ENCODE data around the gene RIC3. TPM values are rescaled to one million over a fixed set of nuclear protein-coding genes. Genes with fewer than 3 reads are reported as not detected.

RIC3 gene
- total RNA-seq, 2 donors from 2014 or later: 17.2 to 17.8 TPM

GRCh38 chr11:8097468-8097867, 71.4 kb downstream of the RIC3 start:
- no peak for DNase-seq

GRCh38 chr11:8097062-8097461, 71.8 kb downstream of the RIC3 start:
- no peaks in the 10 kb centered on the region for H3K4me1 Mint-ChIP-seq (ENCODE audit: low read depth)
- H3K27me3 Mint-ChIP-seq (ENCODE audit: low read depth): no peaks in the 10 kb centered on the region
- no peak for ATAC-seq (replicated peaks in 1 of 2)
- H3K4me3 Mint-ChIP-seq: no peak overlapping the region
- H3K27ac Mint-ChIP-seq: no peak overlapping the region
- H3K36me3 Mint-ChIP-seq (ENCODE audit: insufficient read depth in 2 of 2): no peaks in the 10 kb centered on the region
- no peak for DNase-seq
- no peaks in the 10 kb centered on the region for H3K9me3 Mint-ChIP-seq

More at GRCh38 chr11:8097468-8097867, 71.4 kb downstream of the RIC3 start:
- H3K4me3 Mint-ChIP-seq: no peak overlapping the region
- no peaks in the 10 kb centered on the region for H3K4me1 Mint-ChIP-seq (ENCODE audit: low read depth)
- no peaks in the 10 kb centered on the region for H3K36me3 Mint-ChIP-seq (ENCODE audit: insufficient read depth in 2 of 2)
- H3K27ac Mint-ChIP-seq: no peak overlapping the region
- ATAC-seq (replicated peaks in 1 of 2): no peak
- no peaks in the 10 kb centered on the region for H3K27me3 Mint-ChIP-seq (ENCODE audit: low read depth)
- no peaks in the 10 kb centered on the region for H3K9me3 Mint-ChIP-seq

- DNase-seq (no peak), ATAC-seq (replicated peaks in 1 of 2) (no peak)
- no peak overlapping the region for H3K4me3 Mint-ChIP-seq
- H3K4me1 Mint-ChIP-seq (ENCODE audit: low read depth): no peaks in the 10 kb centered on the region
- no peak overlapping the region for H3K27ac Mint-ChIP-seq
- H3K9me3 Mint-ChIP-seq: no peaks in the 10 kb centered on the region
- no peaks in the 10 kb centered on the region for H3K27me3 Mint-ChIP-seq (ENCODE audit: low read depth)
- no peaks in the 10 kb centered on the region for H3K36me3 Mint-ChIP-seq (ENCODE audit: insufficient read depth in 2 of 2)
Measured at GRCh38 chr11:8096575-8096974, 72.2 kb downstream of the RIC3 start.

DNA sequence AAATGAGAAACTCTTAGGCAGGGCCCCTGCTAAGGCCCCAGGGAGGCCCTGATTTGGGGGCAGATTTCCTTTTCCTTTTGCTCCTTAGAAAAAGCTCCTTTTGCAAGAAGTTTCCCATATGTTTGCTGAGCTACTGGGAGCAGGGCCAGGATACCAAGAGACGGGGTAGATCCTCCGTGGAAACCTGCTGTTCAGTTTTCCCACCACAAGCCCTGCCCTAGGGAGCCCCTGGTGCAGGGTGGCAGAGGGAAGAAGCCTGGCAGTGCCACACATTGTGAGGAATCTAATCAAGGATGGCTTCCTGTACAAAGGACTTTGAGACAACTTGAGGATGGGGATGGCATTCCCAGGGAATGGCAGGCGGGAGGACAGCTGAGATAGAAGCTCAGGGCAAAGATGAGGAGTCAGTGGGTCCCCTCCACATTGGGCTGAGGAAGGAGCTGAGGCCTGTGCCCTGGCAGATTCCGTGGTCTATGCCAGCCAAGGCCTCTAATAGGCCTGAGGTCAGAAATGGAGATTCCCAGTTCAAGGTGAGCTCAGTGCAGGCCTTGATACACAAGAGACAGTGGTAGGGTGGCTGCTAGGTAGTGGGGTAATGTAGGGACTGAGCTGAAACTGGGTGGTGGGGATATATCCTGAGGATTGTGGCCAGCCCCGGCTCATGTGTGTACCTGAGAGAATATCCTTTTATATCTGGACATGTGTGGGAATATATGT, 72.9 kb downstream of the RIC3 start:
- Mint-ChIP-seq H3K27me3 (ENCODE audit: low read depth) (no peaks in the 10 kb centered on the region), H3K4me3 (no peak overlapping the region), H3K36me3 (ENCODE audit: insufficient read depth in 2 of 2) (no peaks in the 10 kb centered on the region), H3K27ac (no peak overlapping the region), H3K4me1 (ENCODE audit: low read depth) (no peaks in the 10 kb centered on the region), H3K9me3 (no peaks in the 10 kb centered on the region)
- DNase-seq (no peak), ATAC-seq (replicated peaks in 1 of 2) (no peak)

DNA sequence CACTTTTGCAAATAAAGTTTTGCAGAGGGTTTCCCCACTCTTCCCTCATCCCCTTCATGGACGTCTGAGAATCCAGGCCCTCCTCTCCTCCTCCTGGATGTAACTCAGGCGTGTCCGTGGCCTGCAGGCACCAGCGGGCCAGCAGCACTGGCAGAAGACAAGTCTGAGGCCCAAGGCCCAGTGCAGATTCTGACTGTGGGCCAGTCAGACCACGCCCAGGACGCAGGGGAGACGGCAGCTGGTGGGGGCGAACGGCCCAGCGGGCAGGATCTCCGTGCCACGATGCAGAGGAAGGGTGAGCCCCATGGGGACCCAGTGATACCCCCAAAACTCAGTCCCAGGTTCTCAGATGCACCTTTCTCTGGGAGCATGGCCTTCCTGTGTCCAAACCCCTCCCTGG, 73.5 kb downstream of the RIC3 start:
- no peak for ATAC-seq (replicated peaks in 1 of 2)
- Mint-ChIP-seq H3K9me3 (no peaks in the 10 kb centered on the region), H3K27me3 (ENCODE audit: low read depth) (no peaks in the 10 kb centered on the region), H3K36me3 (ENCODE audit: insufficient read depth in 2 of 2) (no peaks in the 10 kb centered on the region), H3K4me3 (no peak overlapping the region), H3K27ac (no peak overlapping the region), H3K4me1 (ENCODE audit: low read depth) (no peaks in the 10 kb centered on the region)
- DNase-seq: no peak

GRCh38 chr11:8094656-8095055, 74.2 kb downstream of the RIC3 start:
- no peak for ATAC-seq (replicated peaks in 1 of 2)
- no peaks in the 10 kb centered on the region for H3K27me3 Mint-ChIP-seq (ENCODE audit: low read depth)
- no peak overlapping the region for H3K27ac Mint-ChIP-seq
- DNase-seq: no peak
- no peak overlapping the region for H3K4me3 Mint-ChIP-seq
- H3K4me1 Mint-ChIP-seq (ENCODE audit: low read depth): no peaks in the 10 kb centered on the region
- no peaks in the 10 kb centered on the region for H3K9me3 Mint-ChIP-seq
- H3K36me3 Mint-ChIP-seq (ENCODE audit: insufficient read depth in 2 of 2): no peaks in the 10 kb centered on the region

DNA sequence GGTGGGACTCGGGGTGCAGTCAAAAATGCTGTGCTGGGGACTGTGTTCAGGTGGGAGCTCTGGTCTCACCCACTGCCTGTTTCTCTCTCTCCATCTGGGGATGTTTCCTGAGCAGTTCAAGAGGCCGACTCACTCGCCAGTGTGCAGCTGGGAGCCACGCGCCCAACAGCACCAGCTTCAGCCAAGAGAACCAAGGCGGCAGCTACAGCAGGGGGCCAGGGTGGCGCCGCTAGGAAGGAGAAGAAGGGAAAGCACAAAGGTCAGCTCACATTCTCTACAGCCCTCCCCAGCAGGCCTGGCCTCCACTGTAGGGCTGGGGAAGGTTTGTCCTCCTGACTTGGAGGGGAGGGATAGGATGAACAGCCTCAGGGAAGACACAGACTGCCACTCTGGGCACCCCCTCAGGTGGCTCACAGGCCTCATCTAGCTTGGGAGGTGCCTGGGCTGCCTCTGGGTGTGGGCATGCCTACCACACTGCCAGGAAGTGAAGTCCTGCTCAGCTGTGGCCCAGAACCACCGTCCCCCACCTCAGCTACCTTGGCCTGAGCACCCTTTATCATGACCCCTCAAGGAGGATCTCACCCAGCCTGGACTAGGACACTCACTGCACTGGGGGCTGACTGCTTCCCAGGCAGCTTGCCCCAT, 74.8 kb downstream of the RIC3 start:
- H3K4me3 Mint-ChIP-seq: no peak overlapping the region
- H3K9me3 Mint-ChIP-seq: no peaks in the 10 kb centered on the region
- H3K4me1 Mint-ChIP-seq (ENCODE audit: low read depth): no peaks in the 10 kb centered on the region
- ATAC-seq (replicated peaks in 1 of 2) (no peak), DNase-seq (no peak)
- H3K27ac Mint-ChIP-seq: no peak overlapping the region
- H3K27me3 Mint-ChIP-seq (ENCODE audit: low read depth): no peaks in the 10 kb centered on the region
- no peaks in the 10 kb centered on the region for H3K36me3 Mint-ChIP-seq (ENCODE audit: insufficient read depth in 2 of 2)

DNA sequence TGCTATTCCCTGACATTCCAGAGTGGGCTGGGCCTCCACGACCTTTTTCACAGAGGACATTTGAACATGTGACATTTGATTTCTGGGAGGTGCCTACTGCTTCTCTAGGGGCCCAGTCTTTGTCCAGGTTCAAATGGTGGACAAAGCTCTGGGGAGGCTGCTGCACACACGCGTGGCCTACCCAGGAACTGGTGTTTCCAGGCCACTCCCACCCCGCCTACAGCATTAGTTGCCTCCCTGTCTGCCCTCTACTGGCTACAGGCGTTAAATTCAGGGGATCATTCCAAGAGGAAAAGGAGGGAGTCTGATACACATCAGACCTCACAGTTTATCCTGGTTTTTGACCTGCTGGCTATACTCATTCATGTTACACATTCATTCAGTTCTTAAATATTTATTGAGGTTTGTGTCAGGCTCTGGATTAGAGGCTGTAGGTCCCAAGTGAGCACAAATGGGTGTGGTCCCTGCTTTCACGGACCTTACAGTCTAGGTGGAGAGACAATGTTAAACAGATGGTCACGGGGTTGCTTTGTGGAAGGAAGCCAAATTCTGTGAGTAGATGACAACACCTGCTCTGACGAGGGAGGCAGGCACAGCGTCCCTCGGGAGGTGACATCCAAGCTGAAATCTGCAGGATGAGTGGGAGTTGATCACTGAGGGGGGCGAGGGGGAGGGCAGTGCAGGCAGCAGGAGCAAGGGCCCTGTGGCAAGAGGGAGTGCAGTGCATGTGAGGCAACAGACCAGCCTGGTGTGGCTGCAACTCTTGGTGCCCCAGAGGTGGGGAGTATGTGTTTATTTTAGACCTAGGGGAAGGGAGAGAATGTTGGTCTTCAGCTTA, 76.0 kb downstream of the RIC3 start:
- H3K4me1 Mint-ChIP-seq (ENCODE audit: low read depth): no peaks in the 10 kb centered on the region
- DNase-seq: peak; percentile 52 to 56
- H3K4me3 Mint-ChIP-seq: no peak overlapping the region

DNA sequence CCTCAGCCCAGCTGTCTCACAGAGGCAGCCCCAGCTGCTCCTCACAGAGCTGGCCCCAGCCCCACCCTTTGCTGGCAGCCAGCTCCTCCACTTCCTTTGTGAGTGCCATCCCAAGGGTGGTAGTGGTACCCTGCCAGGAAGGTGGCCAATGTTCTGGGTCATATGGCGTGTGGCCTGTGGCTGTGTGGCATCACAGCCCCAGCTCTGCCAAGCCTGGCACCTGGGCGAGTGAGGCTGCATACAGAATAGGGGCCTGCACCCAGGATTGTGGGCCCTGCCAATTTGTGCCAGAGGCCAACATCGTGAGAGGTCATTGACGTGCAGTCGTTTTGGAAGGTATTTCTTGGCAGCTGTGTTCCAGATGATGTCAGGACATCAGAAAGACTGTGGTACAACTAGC, 77.1 kb downstream of the RIC3 start:
- ATAC-seq (replicated peaks in 1 of 2): no peak
- Mint-ChIP-seq H3K36me3 (ENCODE audit: insufficient read depth in 2 of 2) (no peaks in the 10 kb centered on the region), H3K4me1 (ENCODE audit: low read depth) (no peaks in the 10 kb centered on the region), H3K4me3 (no peak overlapping the region), H3K27ac (no peak overlapping the region), H3K9me3 (no peaks in the 10 kb centered on the region), H3K27me3 (ENCODE audit: low read depth) (no peaks in the 10 kb centered on the region)
- DNase-seq: no peak

More for the DNA sequence above, 76.0 kb downstream of the RIC3 start:
- ATAC-seq (replicated peaks in 1 of 2): peak; percentile 59 to 62
- Mint-ChIP-seq H3K27ac (no peak overlapping the region), H3K27me3 (ENCODE audit: low read depth) (no peaks in the 10 kb centered on the region), H3K9me3 (no peaks in the 10 kb centered on the region), H3K36me3 (ENCODE audit: insufficient read depth in 2 of 2) (no peaks in the 10 kb centered on the region)

GRCh38 chr11:8090756-8091155, 78.1 kb downstream of the RIC3 start:
- no peak for ATAC-seq (replicated peaks in 1 of 2)
- DNase-seq: peak; percentile 22 to 23

DNA sequence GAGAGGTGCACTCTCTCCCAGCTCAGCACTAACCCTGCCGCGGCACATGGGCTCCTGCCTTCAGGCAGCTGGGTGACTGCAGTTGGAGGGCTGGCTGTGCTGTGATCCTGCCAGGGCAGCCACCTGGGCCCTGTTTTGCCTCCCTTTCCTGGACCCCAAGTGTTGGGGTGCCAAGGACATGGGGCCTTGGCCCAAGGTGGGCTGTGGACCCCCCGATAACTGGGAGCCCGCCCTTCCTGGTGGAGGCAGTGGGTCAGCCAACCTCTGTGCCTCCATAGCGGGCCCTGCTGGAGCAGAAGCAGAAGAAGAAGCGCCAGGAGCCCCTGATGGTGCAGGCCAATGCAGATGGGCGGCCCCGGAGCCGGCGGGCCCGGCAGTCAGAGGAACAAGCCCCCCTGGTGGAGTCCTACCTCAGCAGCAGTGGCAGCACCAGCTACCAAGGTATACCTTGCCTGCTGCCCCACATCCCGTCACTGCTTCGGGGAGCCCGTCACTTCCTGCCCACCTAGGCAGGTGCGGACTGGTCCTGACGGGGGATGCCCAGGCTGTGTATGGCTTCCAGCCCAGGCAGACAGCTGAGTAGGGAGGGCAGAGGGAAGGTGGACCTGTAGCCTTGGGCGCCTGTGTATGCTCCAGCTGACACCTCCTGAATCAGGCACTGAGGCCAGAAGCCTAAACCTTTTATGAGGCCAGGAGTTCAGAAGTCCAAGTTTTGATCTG, 78.9 kb downstream of the RIC3 start:
- H3K36me3 Mint-ChIP-seq (ENCODE audit: insufficient read depth in 2 of 2): no peaks in the 10 kb centered on the region
- peaks cover 12% of the 10 kb centered on the region for H3K27me3 Mint-ChIP-seq (ENCODE audit: low read depth)
- no peak for DNase-seq
- ATAC-seq (replicated peaks in 1 of 2): no peak
- no peaks in the 10 kb centered on the region for H3K9me3 Mint-ChIP-seq
- no peaks in the 10 kb centered on the region for H3K4me1 Mint-ChIP-seq (ENCODE audit: low read depth)
- no peak overlapping the region for H3K4me3 Mint-ChIP-seq
- H3K27ac Mint-ChIP-seq: no peak overlapping the region

More at GRCh38 chr11:8090756-8091155, 78.1 kb downstream of the RIC3 start:
- Mint-ChIP-seq H3K4me1 (ENCODE audit: low read depth) (no peaks in the 10 kb centered on the region), H3K27ac (no peak overlapping the region), H3K27me3 (ENCODE audit: low read depth) (peaks cover 4% of the 10 kb centered on the region), H3K9me3 (no peaks in the 10 kb centered on the region), H3K36me3 (ENCODE audit: insufficient read depth in 2 of 2) (no peaks in the 10 kb centered on the region), H3K4me3 (no peak overlapping the region)

DNA sequence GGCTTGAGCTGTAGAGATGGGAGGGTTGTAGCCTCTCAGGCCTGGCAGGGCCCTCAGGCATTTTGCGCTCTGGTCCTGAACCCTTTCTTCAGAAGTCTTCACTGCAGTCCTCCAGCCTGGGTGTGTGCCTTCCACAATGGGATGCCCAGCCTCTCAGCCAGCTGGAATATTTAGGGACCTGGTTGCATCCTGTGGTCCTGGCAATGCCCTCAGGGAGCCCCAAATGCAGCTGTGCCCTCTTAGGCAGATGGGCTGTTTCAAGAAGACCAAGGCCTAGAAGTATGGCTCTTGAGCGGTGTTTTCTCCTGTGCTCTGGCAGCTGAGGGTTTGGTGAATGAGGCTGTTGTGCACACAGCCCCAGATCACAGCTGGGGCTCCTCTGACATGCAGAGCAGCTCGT, 81.1 kb downstream of the RIC3 start:
- Mint-ChIP-seq H3K27me3 (ENCODE audit: low read depth) (peaks cover 27% of the 10 kb centered on the region), H3K27ac (no peak overlapping the region), H3K9me3 (no peaks in the 10 kb centered on the region), H3K4me1 (ENCODE audit: low read depth) (no peaks in the 10 kb centered on the region), H3K36me3 (ENCODE audit: insufficient read depth in 2 of 2) (no peaks in the 10 kb centered on the region), H3K4me3 (no peak overlapping the region)
- ATAC-seq (replicated peaks in 1 of 2) (no peak), DNase-seq (no peak)

- peaks cover 33% of the 10 kb centered on the region for H3K27me3 Mint-ChIP-seq (ENCODE audit: low read depth)
- ATAC-seq (replicated peaks in 1 of 2) (peak; percentile 26 to 82), DNase-seq (peak in 1 of 2 donors; percentile 28)
- H3K4me1 Mint-ChIP-seq (ENCODE audit: low read depth): no peaks in the 10 kb centered on the region
- H3K36me3 Mint-ChIP-seq (ENCODE audit: insufficient read depth in 2 of 2): no peaks in the 10 kb centered on the region
- no peak overlapping the region for H3K4me3 Mint-ChIP-seq
- H3K27ac Mint-ChIP-seq: no peak overlapping the region
- H3K9me3 Mint-ChIP-seq: no peaks in the 10 kb centered on the region
Measured at GRCh38 chr11:8087185-8087584, 81.6 kb downstream of the RIC3 start.

Measured in activated T-cell treated with anti-CD3 and anti-CD28 coated beads, Interleukin-2, amount 50 U/mL, for 72 hours (primary cell).